Measurements from ENCODE around the gene PRH2.

The PRH2 gene

DNA sequence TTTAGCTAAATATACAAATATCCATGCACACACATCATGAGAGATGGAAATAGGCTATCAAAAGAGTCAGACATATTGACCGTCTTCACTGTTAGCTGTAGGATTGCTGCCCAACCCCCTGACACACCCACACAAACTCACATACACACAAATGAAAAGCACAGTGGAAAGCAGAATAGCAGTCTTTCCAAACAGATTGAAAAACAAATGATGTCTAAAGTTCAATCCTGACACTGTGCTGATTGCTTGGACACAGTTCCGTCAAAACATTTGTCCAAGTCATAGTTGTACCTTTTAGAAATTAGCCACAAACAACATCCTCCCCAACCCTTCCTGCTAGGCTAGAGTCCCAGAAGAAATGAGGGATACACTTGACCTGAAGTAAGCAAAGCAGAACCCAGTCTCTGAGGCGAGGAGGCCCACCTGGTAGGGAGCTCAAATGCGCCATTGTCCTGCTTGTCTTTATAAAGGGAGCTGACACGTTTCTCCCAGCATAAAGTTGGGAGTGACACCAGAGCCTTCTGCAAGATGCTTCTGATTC lies at the start of gene PRH2:
Gene PRH2, plus strand, starts transcription at position 491 of the 541 bp plus-strand sequence. Its CDS starts 38 bp downstream, at position 529.
- no peak for DNase-seq (ENCODE audit: low read depth in 2 of 3, low spot score in 1 of 3)

DNA sequence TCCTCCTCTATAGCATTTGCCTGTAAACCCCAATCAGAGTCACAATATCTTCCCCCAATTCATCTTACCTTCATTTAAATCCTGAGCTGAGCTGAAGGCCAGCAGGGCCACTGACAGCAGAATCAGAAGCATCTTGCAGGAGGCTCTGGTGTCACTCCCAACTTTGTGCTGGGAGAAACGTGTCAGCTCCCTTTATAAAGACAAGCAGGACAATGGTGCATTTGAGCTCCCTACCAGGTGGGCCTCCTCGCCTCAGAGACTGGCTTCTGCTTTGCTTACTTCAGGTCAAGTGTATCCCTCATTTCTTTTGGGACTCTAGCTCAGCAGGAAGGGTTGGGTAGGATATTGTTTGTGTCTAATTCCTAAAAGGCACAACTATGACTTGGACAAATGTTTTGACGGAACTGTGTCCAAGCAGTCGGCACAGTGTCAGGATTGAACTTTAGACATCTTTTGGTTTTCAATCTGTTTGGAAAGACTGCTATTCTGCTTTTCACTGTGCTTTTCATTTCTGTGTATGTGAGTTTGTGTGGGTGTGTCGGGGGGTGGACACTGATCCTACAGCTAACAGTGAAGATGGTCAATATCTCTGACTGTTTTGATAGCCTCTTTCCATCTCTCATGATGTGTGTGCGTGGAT lies 44.8 kb upstream of the PRH2 start, which contains the start of gene PRH1:
Gene PRH1, minus strand, starts transcription at position 170 of the 640 bp plus-strand sequence. Its CDS starts 38 bp downstream, at position 132.
- DNase-seq (ENCODE audit: low read depth in 2 of 3, low spot score in 1 of 3) = no peak

DNA sequence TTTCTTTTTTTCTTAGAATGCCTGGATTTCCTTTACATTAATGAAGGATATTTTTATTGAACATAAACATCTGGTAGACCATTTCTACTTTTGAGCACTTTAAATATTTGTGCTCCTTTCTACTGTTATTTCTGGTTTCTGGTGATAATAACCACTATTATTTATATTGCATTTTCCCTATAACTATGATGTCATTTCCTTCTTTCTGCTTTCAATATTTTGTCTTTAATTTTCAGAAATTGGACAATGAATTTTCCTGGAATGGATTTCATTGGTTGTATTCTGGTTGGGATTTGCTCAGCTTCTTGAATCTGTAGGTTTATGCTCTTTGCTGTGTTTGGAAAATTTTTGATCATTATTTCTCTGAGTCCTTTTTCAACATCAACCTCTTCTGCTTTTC lies 39.8 kb upstream of the PRH2 start:
- DNase-seq (ENCODE audit: low read depth in 2 of 3, low spot score in 1 of 3) = no peak

DNA sequence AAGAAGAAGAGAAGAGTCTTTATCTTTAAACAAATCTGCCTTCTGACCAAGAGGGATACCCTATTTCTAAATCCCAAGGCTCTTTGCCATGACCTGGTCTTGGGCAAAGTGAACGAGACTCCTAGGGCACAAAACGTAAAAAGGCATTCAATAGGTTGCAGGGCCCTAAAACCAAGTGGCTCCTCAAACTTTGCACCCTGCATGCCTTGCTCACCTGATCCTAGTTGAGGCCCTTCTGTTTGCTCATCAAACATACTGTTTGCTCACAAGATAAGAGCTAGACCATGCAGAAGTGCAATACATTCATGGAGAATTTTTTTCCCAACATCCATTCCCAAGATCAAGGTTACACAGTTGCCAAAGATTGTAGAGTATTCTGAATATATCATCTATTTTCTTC lies 37.1 kb upstream of the PRH2 start:
- DNase-seq (ENCODE audit: low read depth in 2 of 3, low spot score in 1 of 3) = no peak

DNA sequence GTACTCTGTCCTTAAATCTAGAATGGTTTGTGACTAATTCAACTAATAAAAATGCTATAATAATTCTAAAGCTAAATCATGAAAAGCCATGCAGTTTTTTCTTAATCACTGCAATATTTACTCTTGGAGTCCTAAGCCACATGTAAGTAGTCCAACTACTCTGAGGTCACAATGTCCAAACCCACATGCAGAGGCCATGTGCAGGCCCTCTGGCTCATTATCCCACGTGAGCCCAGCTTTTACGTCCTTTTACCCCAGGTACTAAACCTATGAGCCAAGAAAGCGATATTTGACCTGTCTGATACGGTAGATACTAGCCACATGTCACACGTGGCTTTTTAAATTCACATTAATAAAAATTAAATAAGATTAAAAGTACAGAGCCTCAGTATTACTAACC lies 32.2 kb upstream of the PRH2 start:
- DNase-seq (ENCODE audit: low read depth in 2 of 3, low spot score in 1 of 3) = no peak

DNA sequence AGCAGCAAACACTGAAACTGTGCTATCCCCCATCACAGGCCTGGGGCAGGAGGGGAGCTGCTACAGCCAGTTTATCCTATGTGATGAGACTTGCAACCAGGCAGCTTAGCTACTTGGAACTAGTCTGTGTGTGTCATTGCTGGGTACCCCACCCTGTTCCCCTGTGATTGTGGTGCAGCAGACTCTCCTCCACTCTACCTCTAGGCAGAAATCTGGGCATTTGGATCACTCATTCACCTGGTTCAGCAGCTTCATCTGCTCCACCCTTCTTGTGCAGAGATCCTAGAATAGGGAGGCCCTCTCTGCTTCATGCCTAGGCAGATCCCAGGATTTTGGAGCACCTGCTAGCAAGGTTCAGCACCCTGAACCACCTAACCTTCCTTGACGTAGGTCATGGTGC lies 28.5 kb upstream of the PRH2 start:
- DNase-seq (ENCODE audit: low read depth in 2 of 3, low spot score in 1 of 3) = no peak

DNA sequence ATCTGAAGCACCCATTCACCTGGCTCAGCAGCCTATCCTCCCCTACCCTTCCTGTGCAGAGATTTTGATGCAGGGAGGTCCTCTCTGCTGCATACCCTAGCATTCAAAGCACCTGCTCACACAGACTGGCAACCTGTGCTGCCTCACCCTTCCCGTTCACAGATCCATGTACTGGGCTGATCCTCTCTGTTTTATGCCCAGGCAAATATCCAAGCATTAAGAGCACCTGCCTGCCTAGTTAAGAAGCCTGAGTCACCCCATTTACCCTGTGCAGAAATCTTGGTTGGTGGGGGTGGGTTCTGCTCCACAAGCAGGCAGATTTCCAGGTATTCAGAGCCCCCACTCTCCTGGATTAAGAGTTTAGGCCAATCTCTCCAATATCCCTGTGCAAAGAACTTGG lies 28.1 kb upstream of the PRH2 start:
- no peak for DNase-seq (ENCODE audit: low read depth in 2 of 3, low spot score in 1 of 3)

DNA sequence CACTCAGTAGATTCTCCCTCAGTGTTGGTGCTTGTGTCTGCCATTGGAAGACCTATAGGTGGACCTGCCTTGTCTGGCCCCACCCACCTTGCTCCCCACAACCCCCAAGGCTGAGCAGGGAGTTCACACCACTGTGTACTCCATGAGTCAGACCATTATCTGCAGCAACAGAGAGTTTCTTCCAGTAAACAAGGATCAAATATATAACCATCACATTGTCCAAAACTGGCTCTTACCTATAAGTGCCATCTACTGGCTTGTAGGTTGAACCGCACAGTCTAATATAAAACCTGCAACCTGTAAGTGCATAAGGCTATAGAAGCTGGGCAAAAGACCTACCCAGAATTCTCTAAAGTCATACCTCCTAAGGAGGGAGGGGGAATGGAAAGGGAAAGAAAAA lies 27.6 kb upstream of the PRH2 start:
- DNase-seq (ENCODE audit: low read depth in 2 of 3, low spot score in 1 of 3) = no peak

DNA sequence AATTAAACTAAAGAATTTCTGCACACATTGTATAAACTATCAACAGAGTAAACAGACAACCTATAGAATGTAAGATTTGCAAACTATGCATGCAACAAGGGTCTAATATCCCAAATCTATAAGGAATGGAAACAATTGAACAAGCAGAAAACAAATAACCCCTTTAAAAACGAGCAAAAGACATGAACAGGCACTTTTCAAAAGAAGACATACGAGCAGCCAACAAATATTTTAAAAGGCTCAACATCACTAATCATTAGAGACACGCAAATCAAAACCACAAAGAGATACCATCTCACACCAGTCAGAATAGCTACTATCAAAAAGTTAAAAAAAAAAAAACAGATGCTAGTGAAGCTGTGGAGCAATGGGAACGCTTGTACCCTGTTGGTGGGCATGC lies 24.4 kb upstream of the PRH2 start:
- no peak for DNase-seq (ENCODE audit: low read depth in 2 of 3, low spot score in 1 of 3)

DNA sequence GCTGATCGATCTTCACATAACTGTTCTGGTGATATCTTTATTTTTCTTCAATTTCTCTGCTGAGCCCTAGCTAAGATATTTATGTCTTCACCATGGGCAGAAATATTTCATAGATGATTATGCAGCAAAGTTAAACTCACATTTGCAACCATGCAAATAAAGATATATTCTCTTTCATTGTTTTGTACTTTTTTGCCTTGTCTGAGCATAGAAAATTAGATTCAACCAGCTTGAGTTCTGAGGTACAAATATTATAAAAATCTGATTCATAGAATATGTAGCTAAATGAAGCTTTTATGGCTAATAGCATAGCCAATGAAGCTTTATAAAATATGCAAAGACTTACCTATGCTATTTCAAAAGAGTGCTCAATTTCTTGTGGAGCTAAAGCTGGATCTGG lies 19.6 kb upstream of the PRH2 start, which contains the start of gene TAS2R13:
Gene TAS2R13, minus strand, starts transcription at position 101 of the 400 bp plus-strand sequence. CDS start 264 bp downstream, outside the sequence.
- no peak for DNase-seq (ENCODE audit: low read depth in 2 of 3, low spot score in 1 of 3)

DNA sequence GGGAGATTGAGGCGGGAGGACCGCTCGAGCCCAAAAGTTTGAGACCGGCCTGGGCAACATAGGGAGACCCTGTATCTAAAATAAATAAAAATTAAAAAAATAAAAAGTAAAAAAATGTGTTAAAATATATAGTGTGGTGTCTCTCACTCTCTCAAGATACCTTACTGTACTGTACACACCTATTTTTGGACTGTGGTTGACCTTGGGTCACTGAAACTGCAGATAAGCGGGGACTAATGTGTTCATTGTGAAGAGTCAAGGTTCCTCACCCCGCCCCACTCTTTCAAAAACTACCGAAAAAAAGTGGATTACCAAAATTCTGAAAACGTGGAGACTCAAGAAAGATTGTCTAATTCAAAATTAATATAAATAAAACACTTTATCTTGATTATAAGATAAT lies 18.7 kb upstream of the PRH2 start:
- no peak for DNase-seq (ENCODE audit: low read depth in 2 of 3, low spot score in 1 of 3)

DNA sequence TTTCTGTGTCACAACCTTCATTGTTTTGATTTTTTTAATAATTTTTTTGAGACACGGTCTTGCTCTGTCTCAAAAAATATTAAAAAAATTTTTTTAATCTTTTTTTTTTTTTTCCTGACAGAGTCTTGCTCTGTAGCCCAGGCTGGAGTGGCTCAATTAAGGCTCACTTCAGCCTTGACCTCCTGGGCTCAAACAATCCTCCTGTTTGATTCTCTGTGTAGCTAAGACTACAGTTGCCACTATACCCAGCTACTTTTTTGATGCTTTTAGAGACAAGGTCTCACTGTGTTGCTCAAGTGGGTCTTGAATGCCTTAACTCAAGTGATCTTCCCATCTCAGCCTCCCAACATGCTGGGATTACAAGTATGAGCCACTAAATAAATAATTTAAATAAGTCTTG lies 9.2 kb upstream of the PRH2 start:
- no peak for DNase-seq (ENCODE audit: low read depth in 2 of 3, low spot score in 1 of 3)

DNA sequence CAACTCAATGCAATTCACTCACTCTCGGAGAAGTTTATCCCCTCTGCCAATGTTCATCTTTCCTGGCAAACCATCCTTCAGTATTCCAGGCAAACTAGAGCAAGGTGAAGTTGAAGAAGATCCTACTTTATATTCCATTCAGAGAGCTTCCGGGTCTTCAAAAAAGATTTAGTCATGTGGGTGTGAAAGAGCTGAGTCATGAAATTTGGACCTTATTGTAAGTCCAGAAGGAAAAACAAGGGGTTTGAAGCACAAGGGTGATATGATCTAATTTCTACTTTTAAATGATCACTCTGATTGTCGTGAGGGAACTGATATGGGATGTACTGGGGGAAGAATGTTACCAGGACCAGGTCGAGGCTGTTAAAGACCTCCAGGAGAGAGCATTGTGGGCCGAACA lies 2.8 kb upstream of the PRH2 start:
- DNase-seq (ENCODE audit: low read depth in 2 of 3, low spot score in 1 of 3) = no peak

DNA sequence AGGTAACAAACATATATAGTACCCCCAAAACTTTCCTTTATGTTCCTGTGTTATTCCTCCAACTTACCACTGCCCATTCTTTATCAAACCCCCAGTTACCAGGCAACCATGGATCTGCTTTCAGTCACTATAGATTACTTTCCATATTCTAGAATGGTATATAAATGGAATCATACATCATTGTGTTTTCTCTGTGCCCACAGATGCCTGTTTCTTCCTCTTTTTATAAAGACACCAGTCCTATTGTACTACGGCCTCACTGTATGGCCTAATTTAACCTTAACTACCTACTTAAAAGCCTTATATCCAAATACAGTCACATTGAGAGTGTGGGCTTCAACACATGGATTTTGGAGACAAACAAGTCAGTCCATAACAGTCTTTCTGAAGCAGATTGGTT lies 7.5 kb downstream of the PRH2 start:
- no peak for DNase-seq (ENCODE audit: low read depth in 2 of 3, low spot score in 1 of 3)

DNA sequence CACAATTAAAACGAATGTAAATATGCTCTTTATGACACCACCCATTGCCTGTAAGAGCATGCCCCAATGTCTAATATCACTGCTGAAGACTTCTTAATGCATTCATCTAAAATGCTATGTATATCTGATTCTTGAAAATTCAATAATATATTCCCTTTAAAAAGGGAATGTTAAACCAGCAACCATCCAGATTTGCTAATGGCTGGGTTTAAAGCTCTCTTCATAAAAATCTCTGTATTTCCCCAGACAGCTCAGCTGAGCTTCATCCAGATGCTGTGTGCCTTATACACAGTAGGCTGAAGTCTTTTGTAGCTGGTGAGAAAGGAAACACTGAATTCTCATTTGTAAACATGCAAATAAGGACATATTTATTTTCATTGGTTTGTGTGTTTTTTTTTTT lies 10.1 kb downstream of the PRH2 start, which contains the start of gene TAS2R14:
Gene TAS2R14, minus strand, starts transcription at position 101 of the 400 bp plus-strand sequence. Its CDS starts 56 bp downstream, at position 45.
- DNase-seq (ENCODE audit: low read depth in 2 of 3, low spot score in 1 of 3) = no peak

DNA sequence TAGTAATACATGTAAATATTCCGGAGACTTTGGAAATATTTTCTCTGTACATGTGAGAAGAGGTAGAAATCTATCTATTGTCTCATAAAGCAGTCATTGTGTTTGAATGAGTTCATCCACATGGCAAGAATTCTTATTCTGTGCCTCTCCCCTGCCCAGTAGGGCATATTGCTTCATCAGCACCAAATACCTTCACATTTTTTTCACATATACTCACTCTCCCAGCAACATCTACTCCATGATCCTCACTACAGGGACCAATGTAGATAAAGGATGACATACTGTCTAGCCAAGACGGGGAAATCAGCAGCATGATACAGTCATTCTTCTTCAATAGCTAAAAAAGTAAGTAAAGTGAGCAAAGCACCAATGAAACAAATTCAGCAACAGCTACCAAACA lies 11.4 kb downstream of the PRH2 start:
- no peak for DNase-seq (ENCODE audit: low read depth in 2 of 3, low spot score in 1 of 3)

DNA sequence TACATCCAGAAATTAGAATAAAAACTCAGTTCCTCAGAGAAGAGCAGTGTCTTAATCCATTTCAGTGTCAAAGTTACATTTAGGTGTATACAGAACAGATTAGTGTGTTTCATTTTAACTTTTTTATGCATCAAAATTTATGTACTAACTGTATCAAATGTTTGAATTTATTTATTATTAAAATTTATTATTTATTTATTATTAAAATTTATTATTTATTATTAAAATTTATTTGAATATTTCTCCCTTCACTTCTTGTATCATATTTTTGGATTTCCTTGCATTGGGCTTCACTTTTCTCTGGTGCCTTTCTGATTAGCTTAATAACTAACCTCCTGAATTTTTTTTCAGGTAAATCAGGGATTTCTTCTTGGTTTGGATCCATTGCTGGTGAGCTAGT lies 12.3 kb downstream of the PRH2 start:
- no peak for DNase-seq (ENCODE audit: low read depth in 2 of 3, low spot score in 1 of 3)

DNA sequence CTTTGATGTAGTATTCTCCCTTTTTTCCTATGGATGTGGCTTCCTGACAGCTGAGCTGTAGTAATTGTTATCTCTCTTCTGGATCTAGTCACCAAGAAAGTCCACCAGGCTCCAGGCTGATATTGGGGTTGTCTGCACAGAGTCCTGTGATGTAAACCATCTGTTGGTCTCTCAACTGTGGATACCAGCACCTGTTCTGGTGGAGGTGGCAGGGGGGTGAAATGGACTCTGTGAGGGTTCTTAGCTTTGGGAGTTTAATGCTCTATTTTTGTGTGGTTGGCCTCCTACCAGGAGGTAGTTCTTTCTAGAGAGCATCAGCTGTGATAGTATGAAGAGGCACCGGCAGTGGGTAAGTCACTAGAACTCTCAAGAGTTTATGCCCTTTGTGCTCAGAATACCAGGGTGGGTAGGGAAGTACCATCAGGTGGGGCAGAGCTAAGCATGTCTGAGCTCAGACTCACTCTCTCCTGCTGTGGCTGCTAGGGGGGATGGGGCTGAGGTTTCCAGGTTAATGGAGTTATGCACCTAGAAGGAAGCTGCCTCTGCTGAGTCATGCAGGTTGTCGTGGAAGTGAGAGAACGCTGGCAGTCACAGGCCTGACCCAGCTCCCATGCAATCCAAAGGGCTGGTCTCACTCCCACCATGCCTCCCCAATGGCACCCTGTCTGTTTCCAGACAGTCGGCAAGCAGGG lies 13.0 kb downstream of the PRH2 start:
- no peak for DNase-seq (ENCODE audit: low read depth in 2 of 3, low spot score in 1 of 3)

DNA sequence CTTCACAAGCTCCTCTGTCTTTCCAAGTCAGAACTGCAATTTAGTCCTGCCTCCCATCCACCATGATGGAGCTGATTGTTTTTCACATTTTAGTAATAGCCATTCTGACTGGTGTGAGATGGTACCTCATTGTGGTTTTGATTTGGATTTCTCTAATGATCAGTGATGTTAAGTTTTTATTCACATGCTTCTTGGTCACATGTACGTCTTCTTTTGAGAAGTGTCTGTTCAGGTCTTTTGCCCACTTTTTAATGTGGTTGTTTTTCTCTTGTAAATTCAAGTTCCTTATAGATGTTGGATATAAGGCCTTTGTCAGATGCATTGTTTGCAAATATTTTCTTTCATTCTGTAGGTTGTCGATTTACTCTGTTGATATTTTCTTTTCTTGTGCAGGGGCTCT lies 14.1 kb downstream of the PRH2 start:
- DNase-seq (ENCODE audit: low read depth in 2 of 3, low spot score in 1 of 3) = no peak

DNA sequence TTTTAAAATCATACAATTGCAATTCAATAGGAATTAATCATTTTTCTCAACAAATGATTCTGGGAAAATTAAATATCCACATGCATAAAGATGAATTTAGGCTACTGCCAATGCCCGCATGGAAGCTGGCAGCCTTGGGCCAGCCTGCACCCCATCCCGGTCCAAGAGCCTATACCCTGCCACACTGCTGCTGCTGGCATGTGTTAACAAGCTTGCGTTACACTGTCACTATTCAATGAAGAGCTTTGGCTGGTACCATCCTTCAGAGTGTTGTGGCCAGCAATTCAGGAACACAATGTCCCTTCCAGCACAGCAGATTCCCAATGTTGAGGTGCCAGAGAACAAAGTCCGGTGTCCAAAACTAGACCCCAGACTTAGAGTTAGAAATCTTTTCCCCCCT lies 23.6 kb downstream of the PRH2 start:
- no peak for DNase-seq (ENCODE audit: low read depth in 2 of 3, low spot score in 1 of 3)

DNA sequence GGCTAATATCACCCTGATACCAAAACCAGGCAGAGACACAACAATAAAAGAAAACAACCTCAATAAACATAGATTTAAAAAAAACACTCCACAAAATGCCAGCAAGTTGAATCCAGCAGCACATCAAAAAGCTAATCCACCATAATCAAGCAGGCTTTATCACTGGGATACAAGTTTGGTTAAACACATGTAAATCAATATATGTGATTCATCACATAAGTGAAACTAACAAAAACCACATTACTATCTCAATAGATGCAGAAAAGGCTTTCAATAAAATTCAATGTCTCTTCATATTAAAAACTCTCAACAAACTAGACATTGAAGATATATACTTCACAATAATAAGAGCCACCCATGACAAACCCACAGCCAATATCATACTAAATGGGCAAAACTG lies 27.0 kb downstream of the PRH2 start:
- no peak for DNase-seq (ENCODE audit: low read depth in 2 of 3, low spot score in 1 of 3)

DNA sequence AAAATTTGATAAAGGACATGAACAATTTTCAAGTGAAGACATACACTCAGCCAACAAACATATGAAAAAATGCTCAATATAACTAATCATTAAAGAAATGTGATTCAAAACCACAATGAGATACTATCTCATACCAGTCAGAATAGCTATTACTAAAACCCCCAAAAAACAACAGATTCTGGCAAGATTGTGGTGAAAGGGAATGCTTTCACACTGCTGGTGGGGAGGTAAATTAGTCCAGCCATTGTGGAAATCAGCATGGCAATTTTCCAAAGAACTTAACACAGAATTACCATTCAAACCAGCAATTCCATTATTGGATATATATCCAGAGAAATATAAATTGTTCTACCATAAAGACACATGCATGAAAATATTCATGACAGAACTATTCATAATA lies 28.7 kb downstream of the PRH2 start:
- DNase-seq (ENCODE audit: low read depth in 2 of 3, low spot score in 1 of 3) = no peak

All from stimulated activated CD4-positive, alpha-beta T cell treated with anti-CD3 and anti-CD28 coated beads, Interleukin-12 subunit alpha, Interleukin-12 subunit beta, amount 100 ng/mL, for 48 hours (primary cell).